Sigmoid colon (tissue), 4 donors: ENCODE data around the gene NRG2.

ENCODE experiments used
- CTCF ChIP-seq, 4 experiments: fragments of 450-650 bp in 3 of 4; fragments of 200-600 bp in 1 of 4; IDR thresholded peaks; one replicate each; pipeline ENCODE4 v1.5.1; 2016 to 2019; ENCODE audit warnings: antibody characterized with exemption in 4 of 4, mild to moderate bottlenecking in 3 of 4, moderate library complexity in 2 of 4
- EP300 ChIP-seq, 4 donors: sonication (generic); formaldehyde crosslinking; IDR thresholded peaks; one replicate each; pipeline ENCODE4 v1.6.1; 2017; ENCODE audit warnings: antibody characterized with exemption in 4 of 4
- POLR2A ChIP-seq, 2 donors: fragments of 450-650 bp; IDR thresholded peaks; one replicate each; pipeline ENCODE4 v1.6.1; 2016; ENCODE audit warnings: antibody characterized with exemption in 2 of 2, mild to moderate bottlenecking in 2 of 2, moderate library complexity in 2 of 2
- POLR2AphosphoS5 ChIP-seq, 4 donors: sonication (generic); formaldehyde crosslinking; IDR thresholded peaks; one replicate each; pipeline ENCODE4 v1.6.1; 2017; ENCODE audit warnings: antibody characterized with exemption in 4 of 4

- TF ChIP-seq CTCF (IDR thresholded peaks at IDR 0.05) (no peak), POLR2A (IDR thresholded peaks at IDR 0.05) (no peak), POLR2AphosphoS5 (IDR thresholded peaks at IDR 0.05) (no peak), EP300 (IDR thresholded peaks at IDR 0.05) (no peak)
These were observed 186.4 kb downstream of the NRG2 start for GRCh38 chr5:139856714-139857113.
